OCI-LY1 (cell line): ENCODE measurements around the gene PHF2.

Source experiments
- CTCF ChIP-seq: fragments of 200-600 bp; sonication (generic), shearing (Covaris generic); IDR thresholded peaks from 2 replicates; pipeline ENCODE4 v1.5.1; 2017; ENCODE audit warnings: mild to moderate bottlenecking, antibody characterized with exemption, low read length, moderate library complexity, mixed read lengths
- EZH2 ChIP-seq: fragments of 200-600 bp; sonication (generic), shearing (Covaris generic); IDR thresholded peaks from 2 replicates; pipeline ENCODE4 v1.8.0; 2017; ENCODE audit warnings: borderline replicate concordance, mixed run types, mild to moderate bottlenecking, antibody characterized with exemption, low read length, moderate library complexity, mixed read lengths

GRCh38 chr9:93617273-93617672 is 40.9 kb downstream of the PHF2 start:
- no peak for TF ChIP-seq CTCF
- TF ChIP-seq EZH2, result no peak
